A549 (cell line): ENCODE results near the gene SORL1. TPM values are rescaled to one million over a fixed set of nuclear protein-coding genes. Genes with fewer than 3 reads are reported as not detected.

Experiments used
- ATAC-seq, 2 experiments: fragments of 200-7000 bp in 1 of 2; fragments of >200 bp in 1 of 2; cut with Nextera tagmentation in 1 of 2; cut with Tn5 transposase in 1 of 2; 3 replicates each; pipeline versions ENCODE4 v1.8.0 to v1.9.1; 2018 to 2020; ENCODE audit warnings: mild to moderate bottlenecking in 1 of 2, moderate library complexity in 1 of 2
- CTCF ChIA-PET: fragments of 300-600 bp; sonication (Branson Sonifier 250); formaldehyde crosslinking; extraction: SDS; loops from one replicate; lab custom pipeline; 2021; ENCODE audit warnings: antibody characterized with exemption, inconsistent platforms; lab: Yijun Ruan, JAX
- POLR2A ChIA-PET: fragments of 350-600 bp; formaldehyde crosslinking; extraction: SDS; loops from one replicate; lab custom pipeline; 2021; ENCODE audit warnings: antibody characterized with exemption, inconsistent platforms; lab: Yijun Ruan, JAX
- DNase-seq, 2 experiments: peaks; one replicate each; pipeline versions ENCODE4 v3.0.0 to v3.0.0-alpha.2; 2011 to 2016; ENCODE audit warnings: low read depth in 1 of 2, low spot score in 1 of 2
- FAIRE-seq: peaks from 2 replicates; lab custom pipeline; 2011; peaks lifted over from hg19 to GRCh38; lab: Jason Lieb, UNC
- H3K27ac ChIP-seq, 2 experiments: fragments of >200 bp; sonication (Bioruptor Twin); formaldehyde crosslinking; 3 replicates each; pipeline ENCODE4 v1.5.1; 2016 to 2017
- H3K4me1 ChIP-seq: fragments of >200 bp; sonication (Bioruptor Twin); formaldehyde crosslinking; 3 replicates; pipeline ENCODE4 v1.6.1; 2016
- H3K4me2 ChIP-seq: fragments of >200 bp; sonication (Bioruptor Twin); formaldehyde crosslinking; 3 replicates; pipeline ENCODE4 v1.6.1; 2016
- H3K4me3 ChIP-seq: fragments of >200 bp; sonication (Bioruptor Twin); formaldehyde crosslinking; 3 replicates; pipeline ENCODE4 v1.5.1; 2016
- H3K9me3 ChIP-seq: fragments of >200 bp; sonication (Bioruptor Twin); formaldehyde crosslinking; 3 replicates; pipeline ENCODE4 v1.6.1; 2016
- CHD4 ChIP-seq: fragments of 200-600 bp; sonication (generic); IDR thresholded peaks from 2 replicates; pipeline ENCODE4 v1.6.1; 2016; ENCODE audit warnings: antibody characterized with exemption, mild to moderate bottlenecking, borderline replicate concordance
- EHMT2 ChIP-seq: fragments of 200-600 bp; sonication (generic); IDR thresholded peaks from 2 replicates; pipeline ENCODE4 v1.6.1; 2016; ENCODE audit warnings: antibody characterized with exemption, low read depth, mild to moderate bottlenecking, moderate library complexity
- ESRRA ChIP-seq: fragments of 150-350 bp; IDR thresholded peaks from 2 replicates; pipeline ENCODE4 v1.6.1; 2014; ENCODE audit warnings: mild to moderate bottlenecking, low read length, borderline replicate concordance
- FOSL2 ChIP-seq, 2 experiments: fragments of 450-650 bp in 1 of 2; fragments of >200 bp in 1 of 2; sonication (Bioruptor Twin) in 1 of 2; formaldehyde crosslinking; IDR thresholded peaks; 2 replicates each; pipeline versions ENCODE4 v1.5.0 to v1.6.1; 2016 to 2020; ENCODE audit warnings: mild to moderate bottlenecking in 1 of 2, moderate library complexity in 1 of 2
- FOXS1 ChIP-seq: fragments of 250-450 bp; sonication (Bioruptor Pico); IDR thresholded peaks from 2 replicates; pipeline ENCODE4 v1.5.0; 2020; ENCODE audit warnings: mild to moderate bottlenecking, moderate library complexity
- HDAC2 ChIP-seq: fragments of 200-600 bp; sonication (generic); IDR thresholded peaks from 2 replicates; pipeline ENCODE4 v1.6.1; 2016
- MYC ChIP-seq: IDR thresholded peaks from 2 replicates; pipeline ENCODE4 v1.6.1; 2012; ENCODE audit warnings: mild to moderate bottlenecking, inconsistent platforms, low read length, improper control_type of control experiment, borderline replicate concordance
- NFE2L2 ChIP-seq: fragments of 150-350 bp; conservative IDR thresholded peaks from 2 replicates; pipeline ENCODE4 v1.6.1; 2014; ENCODE audit warnings: low read length
- NPAS2 ChIP-seq: fragments of 250-450 bp; sonication (Bioruptor Pico); IDR thresholded peaks from 2 replicates; pipeline ENCODE4 v1.8.0; 2022; ENCODE audit warnings: mild to moderate bottlenecking, moderate library complexity, borderline replicate concordance
- NR3C1 ChIP-seq: fragments of >200 bp; sonication (Bioruptor Twin); formaldehyde crosslinking; IDR thresholded peaks from 3 replicates; pipeline ENCODE4 v1.6.1; 2017
- PBX3 ChIP-seq: IDR thresholded peaks from 2 replicates; pipeline ENCODE4 v1.6.1; 2012
- PHF8 ChIP-seq: fragments of 200-600 bp; sonication (generic); IDR thresholded peaks from 2 replicates; pipeline ENCODE4 v1.6.1; 2016; ENCODE audit warnings: low read depth, mild to moderate bottlenecking, antibody characterized with exemption, moderate library complexity, borderline replicate concordance
- REST ChIP-seq: fragments of 200-600 bp; sonication (generic); IDR thresholded peaks from 2 replicates; pipeline ENCODE4 v1.6.1; 2016; ENCODE audit warnings: antibody characterized with exemption, mild to moderate bottlenecking, moderate library complexity
- RFX5 ChIP-seq: fragments of 450-650 bp; IDR thresholded peaks from 2 replicates; pipeline ENCODE4 v1.7.1; 2014; ENCODE audit warnings: antibody characterized with exemption, mild to moderate bottlenecking, moderate library complexity
- SMC3 ChIP-seq: fragments of >200 bp; sonication (Bioruptor Twin); formaldehyde crosslinking; IDR thresholded peaks from 3 replicates; pipeline ENCODE4 v1.6.1; 2018; ENCODE audit warnings: inconsistent platforms
- TFCP2L1 ChIP-seq: fragments of 250-450 bp; sonication (Bioruptor Pico); IDR thresholded peaks from 2 replicates; pipeline ENCODE4 v1.5.0; 2021; ENCODE audit warnings: mild to moderate bottlenecking
- USF2 ChIP-seq: fragments of 450-650 bp; IDR thresholded peaks from 2 replicates; pipeline ENCODE4 v1.6.1; 2014; ENCODE audit warnings: antibody characterized with exemption
- ZC3H11A ChIP-seq: fragments of 450-650 bp; IDR thresholded peaks from 2 replicates; pipeline ENCODE4 v1.6.1; 2014; ENCODE audit warnings: antibody characterized with exemption, mild to moderate bottlenecking
- ZNF302 ChIP-seq: fragments of 250-450 bp; sonication (Bioruptor Pico); IDR thresholded peaks from 2 replicates; pipeline ENCODE4 v1.9.0; 2021; ENCODE audit warnings: inconsistent platforms, mild to moderate bottlenecking, moderate library complexity
- ZSCAN20 ChIP-seq: fragments of 250-450 bp; sonication (Bioruptor Pico); IDR thresholded peaks from 2 replicates; pipeline ENCODE4 v1.8.0; 2022; ENCODE audit warnings: mild to moderate bottlenecking, moderate library complexity
- WGBS: methylation state at CpG from one replicate; pipeline ENCODE4 v1.1.6; 2017; ENCODE audit errors: missing lambda C conversion rate; 5-methylcytosine and 5-hydroxymethylcytosine counted together
- polyA plus RNA-seq, 4 experiments: library from polyadenylated mRNA; depleted of rRNA in 3 of 4; stranded (reverse); fragments of >200 nt; fragmentation: RNase III in 1 of 4; extraction: RNeasy Plus Mini Kit Qiagen cat#74134 plus additional on column Dnase treatment in 1 of 4; gene quantifications; 2 replicates in 3 of 4; 3 replicates in 1 of 4; pipeline ENCODE4 v1.2.3, GENCODE V29; 2011 to 2017

The SORL1 gene
- polyA plus RNA-seq, 2 of the 4 experiments (the other 2 are of a cell fraction): 0.45 to 3.8 TPM

- ChIA-PET POLR2A (no interaction called here), CTCF (interaction anchor here (0.6 to 5.3 kb wide), 6 partner anchors 9 to 140 kb away, joined by 3 to 29 read pairs (median 4); no protein-coding TSS in a partner anchor)
- ATAC-seq: no peak; a peak in 2 of 6 replicates
- no peak for DNase-seq
- Histone ChIP-seq H3K4me3 (peak overlapping the region; percentile 75), H3K4me1 (no peaks in the 10 kb centered on the region), H3K27ac (peak overlapping the region; percentile 73 to 87; a peak in 5 of 6 replicates), H3K9me3 (no peaks in the 10 kb centered on the region), H3K4me2 (peak overlapping the region; percentile 82)
- 67% methylated on average over 17 of the region's 22 CpGs for WGBS
- no peak for FAIRE-seq
- no peak for TF ChIP-seq CHD4
- no peak for TF ChIP-seq PBX3
- no peak for TF ChIP-seq FOSL2 (IDR thresholded peaks at IDR 0.05)
- TF ChIP-seq FOSL2 (CRISPR knock-in tag; IDR thresholded peaks at IDR 0.05): no peak
- TF ChIP-seq HDAC2: no peak
- TF ChIP-seq RFX5: no peak
- TF ChIP-seq TFCP2L1 (CRISPR knock-in tag): no peak
- no peak for TF ChIP-seq ZC3H11A
- no peak for TF ChIP-seq MYC
- TF ChIP-seq NPAS2 (CRISPR knock-in tag): no peak
- no peak for TF ChIP-seq NR3C1
These were observed 732 bp upstream of the SORL1 start for GRCh38 chr11:121451178-121451985.

- FAIRE-seq: no peak
- peak; percentile 62 to 68 for ATAC-seq
- Histone ChIP-seq H3K4me3 (peak within 1 kb of the TSS; percentile 75), H3K27ac (peak within 1 kb of the TSS; percentile 73 to 87), H3K4me1 (no peaks in the 10 kb centered on the region), H3K4me2 (peak within 1 kb of the TSS; percentile 82), H3K9me3 (no peaks in the 10 kb centered on the region)
- POLR2A ChIA-PET: no interaction called here
- CTCF ChIA-PET: interaction anchor here (0.6 to 3.3 kb wide), 8 partner anchors 10 to 138 kb away, joined by 3 to 17 read pairs (median 4); no protein-coding TSS in a partner anchor
- TF ChIP-seq ESRRA (no peak), USF2 (no peak), NFE2L2 (no peak), FOXS1 (CRISPR knock-in tag) (no peak), PHF8 (no peak), ZNF302 (CRISPR knock-in tag) (no peak), EHMT2 (no peak), SMC3 (no peak), ZSCAN20 (no peak), NR3C1 (no peak), REST (no peak), CHD4 (no peak)
- peak; percentile 3 to 12 for DNase-seq
- 10% methylated on average over 20 of the region's 21 CpGs for WGBS
These were observed 566 bp downstream of the SORL1 start, which contains the start of gene SORL1-AS1 for GRCh38 chr11:121452609-121453150. SORL1-AS1 (minus strand) TSS chr11:121452967.
